Right lobe of liver (tissue), 4 donors: ENCODE results near the gene MRPL58.
"Not testable (repeated sequence)": the region's sequence is repeated elsewhere in the genome, so short reads cannot be mapped to it uniquely, and the experiment has no call there.

Experiments used
- CTCF ChIP-seq, 4 donors: fragments of 200-600 bp in 3 of 4; fragments of 450-650 bp in 1 of 4; IDR thresholded peaks; one replicate each; pipeline versions ENCODE4 v1.5.1 to v1.8.0; 2016 to 2022; ENCODE audit warnings: antibody characterized with exemption in 4 of 4, mild to moderate bottlenecking in 2 of 4
- POLR2A ChIP-seq: fragments of 450-650 bp; IDR thresholded peaks from one replicate; pipeline ENCODE4 v1.6.1; 2017; ENCODE audit warnings: antibody characterized with exemption, mild to moderate bottlenecking
- donor health status: DM: no; HTN: no; CAD: no.
- donor health status: DM: no; HTN: no; CAD: no.
- donor health status: DM: no; HTN: yes; CAD: no.

GRCh38 chr17:75006084-75006483 lies 6.4 kb upstream of the MRPL58 start:
- TF ChIP-seq CTCF (IDR thresholded peaks at IDR 0.05); POLR2A: not testable (repeated sequence)
